Retinal pigment epithelial cell (primary cell): ENCODE measurements around the gene IBA57.

Source experiments
- DNase-seq: peaks from one replicate; pipeline ENCODE4 v3.0.0-alpha.2; 2010; ENCODE audit warnings: low read depth
- H3K4me3 ChIP-seq: 2 replicates; pipeline ENCODE4 v1.5.1; 2011; ENCODE audit warnings: mild to moderate bottlenecking, low read length, control low read depth, moderate library complexity
- CTCF ChIP-seq: conservative IDR thresholded peaks from 2 replicates; pipeline ENCODE4 v1.5.1; 2011; ENCODE audit warnings: low read depth, low read length, control low read depth, inconsistent platforms

The IBA57 gene

GRCh38 chr1:228152918-228153258 is 12.7 kb upstream of the IBA57 start:
- no peak overlapping the region for H3K4me3 ChIP-seq
- TF ChIP-seq CTCF: no peak
- no peak for DNase-seq

GRCh38 chr1:228154021-228154669 is 11.5 kb upstream of the IBA57 start:
- no peak for DNase-seq
- no peak for TF ChIP-seq CTCF
- H3K4me3 ChIP-seq: no peak overlapping the region

GRCh38 chr1:228154670-228155571 is 10.7 kb upstream of the IBA57 start:
- no peak overlapping the region for H3K4me3 ChIP-seq
- DNase-seq: no peak
- TF ChIP-seq CTCF: no peak

- TF ChIP-seq CTCF: no peak
- DNase-seq: no peak
- no peak overlapping the region for H3K4me3 ChIP-seq
Observed at GRCh38 chr1:228155596-228156514, 9.7 kb upstream of the IBA57 start.

- no peak for TF ChIP-seq CTCF
- H3K4me3 ChIP-seq: no peak overlapping the region
- DNase-seq: no peak
Observed at GRCh38 chr1:228156515-228156881, 9.1 kb upstream of the IBA57 start.

GRCh38 chr1:228156941-228157728 is 8.5 kb upstream of the IBA57 start:
- TF ChIP-seq CTCF: no peak
- DNase-seq: no peak
- H3K4me3 ChIP-seq: no peak overlapping the region
